HEK293T (cell line): ENCODE results near the gene MYH6.

ENCODE experiments used
- ARNT ChIP-seq: fragments of 450-650 bp; IDR thresholded peaks from 2 replicates; pipeline ENCODE4 v1.6.1; 2017; ENCODE audit warnings: mild to moderate bottlenecking
- BHLHE40 ChIP-seq: fragments of 450-650 bp; IDR thresholded peaks from 2 replicates; pipeline ENCODE4 v1.6.1; 2016; ENCODE audit warnings: mild to moderate bottlenecking, moderate library complexity, borderline replicate concordance
- ELF4 ChIP-seq: fragments of 450-650 bp; IDR thresholded peaks from 2 replicates; pipeline ENCODE4 v1.6.1; 2017; ENCODE audit warnings: antibody characterized with exemption
- FOXK2 ChIP-seq: fragments of 450-650 bp; IDR thresholded peaks from 2 replicates; pipeline ENCODE4 v1.6.1; 2016; ENCODE audit warnings: mild to moderate bottlenecking
- SUZ12 ChIP-seq: fragments of 450-650 bp; IDR thresholded peaks from 2 replicates; pipeline ENCODE4 v1.6.1; 2016; ENCODE audit warnings: mild to moderate bottlenecking

DNA sequence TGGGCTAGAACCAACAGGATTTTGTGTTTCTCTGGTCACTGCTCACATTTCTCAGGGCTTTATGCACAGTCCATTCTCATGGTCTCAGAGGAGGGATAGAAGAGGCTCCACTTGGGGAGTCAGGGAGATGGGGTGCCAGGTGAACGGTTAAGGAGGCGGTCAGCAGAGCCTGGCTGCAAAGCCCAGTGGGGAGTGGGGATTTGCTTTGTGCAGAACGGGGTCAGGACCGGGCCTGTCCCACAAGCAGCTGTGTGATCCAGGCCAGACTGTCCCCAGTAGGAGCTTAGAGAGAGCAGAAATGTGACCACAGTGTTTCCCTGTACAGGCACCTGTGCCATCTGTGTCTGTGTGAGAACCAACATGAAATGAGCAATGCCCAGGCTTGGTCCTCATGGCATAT is 27.1 kb downstream of the MYH6 start:
- TF ChIP-seq BHLHE40 (no peak), FOXK2 (no peak), SUZ12 (no peak), ARNT (no peak), ELF4 (no peak)
